PC-3 (cell line): ENCODE results near the gene OR6B1.

Experiments used
- EZH2 ChIP-seq: fragments of 300-600 bp; sonication (generic); IDR thresholded peaks from one replicate; pipeline ENCODE4 v1.6.1; 2017; ENCODE audit warnings: antibody characterized with exemption, mild to moderate bottlenecking, low read length; ENCODE audit not compliant: unreplicated experiment
- EZH2phosphoT487 ChIP-seq: fragments of 300-600 bp; sonication (generic); IDR thresholded peaks from 2 replicates; pipeline ENCODE4 v1.6.1; 2018; ENCODE audit warnings: mild to moderate bottlenecking, antibody characterized with exemption, low read length, borderline replicate concordance

- TF ChIP-seq EZH2phosphoT487 (no peak), EZH2 (no peak)
These were observed 33.0 kb downstream of the OR6B1 start for GRCh38 chr7:144032985-144033709.
